A673 (cell line): ENCODE measurements around the gene TFF1. TPM values are rescaled to one million over a fixed set of nuclear protein-coding genes. Genes with fewer than 3 reads are reported as not detected.

Experiments
- BruUV-seq: library from RNA; stranded (reverse); fragments of 400-500 nt; replicated peaks from 2 replicates; lab custom pipeline; 2021; lab: Mats Ljungman, UMichigan
- CTCF ChIA-PET: fragments of 300-600 bp; sonication (Branson Sonifier 250); formaldehyde crosslinking; loops from one replicate; lab custom pipeline; 2022; ENCODE audit warnings: antibody characterized with exemption; lab: Charles Lee
- POLR2A ChIA-PET: fragments of 300-600 bp; sonication (Branson Sonifier 250); formaldehyde crosslinking; loops from one replicate; lab custom pipeline; 2022; ENCODE audit warnings: antibody characterized with exemption; ENCODE audit not compliant: low non-redundant PET; lab: Charles Lee
- DNase-seq: peaks from one replicate; pipeline ENCODE4 v3.0.0-alpha.2; 2015; ENCODE audit warnings: low spot score
- H3K27ac ChIP-seq: fragments of 200-600 bp; sonication (generic); 2 replicates; pipeline ENCODE4 v1.5.1; 2016; ENCODE audit warnings: mixed run types, low read depth, mild to moderate bottlenecking, mixed read lengths, antibody characterized with exemption, low read length; ENCODE audit not compliant: poor library complexity, severe bottlenecking
- H3K27me3 ChIP-seq: fragments of 200-600 bp; sonication (generic); replicated peaks from 2 replicates; pipeline ENCODE4 v1.6.1; 2017; ENCODE audit warnings: mixed run types, low read depth, mild to moderate bottlenecking, mixed read lengths, antibody characterized with exemption, low read length; ENCODE audit not compliant: insufficient read depth, poor library complexity
- H3K36me3 ChIP-seq: fragments of 200-600 bp; sonication (generic); 2 replicates; pipeline ENCODE4 v1.6.1; 2016; ENCODE audit warnings: mixed run types, mild to moderate bottlenecking, mixed read lengths, antibody characterized with exemption, low read length; ENCODE audit not compliant: insufficient read depth, poor library complexity, severe bottlenecking
- H3K4me1 ChIP-seq: fragments of 200-600 bp; sonication (generic); 2 replicates; pipeline ENCODE4 v1.6.1; 2017; ENCODE audit warnings: mixed run types, mild to moderate bottlenecking, mixed read lengths, antibody characterized with exemption, low read length; ENCODE audit not compliant: insufficient read depth, poor library complexity, severe bottlenecking
- H3K4me3 ChIP-seq: fragments of 200-600 bp; sonication (generic); 2 replicates; pipeline ENCODE4 v1.5.1; 2016; ENCODE audit warnings: low read depth, mixed run types, mild to moderate bottlenecking, mixed read lengths, low read length; ENCODE audit not compliant: poor library complexity, severe bottlenecking
- H3K9me3 ChIP-seq: fragments of 200-600 bp; sonication (generic); 2 replicates; pipeline ENCODE4 v1.6.1; 2016; ENCODE audit warnings: mixed run types, low read depth, mild to moderate bottlenecking, mixed read lengths, antibody characterized with exemption, low read length; ENCODE audit not compliant: poor library complexity, severe bottlenecking
- CTCF ChIP-seq: fragments of 300-800, 200-600 bp; sonication (generic); conservative IDR thresholded peaks from 2 replicates; pipeline ENCODE4 v1.5.1; 2017; ENCODE audit warnings: low read depth, mild to moderate bottlenecking, antibody characterized with exemption, low read length, moderate library complexity, mixed read lengths
- EZH2 ChIP-seq: fragments of 200-600 bp; sonication (generic); IDR thresholded peaks from 2 replicates; pipeline ENCODE4 v1.6.1; 2017; ENCODE audit warnings: borderline replicate concordance, low read depth, mild to moderate bottlenecking, mixed read lengths, antibody characterized with exemption, low read length; ENCODE audit not compliant: poor library complexity, severe bottlenecking
- intact Hi-C: fragments of 100-400 bp; cut with micrococcal nuclease; formaldehyde crosslinking; loops from one replicate; pipeline ENCODE4 v1.10.0; 2022; ENCODE audit not compliant: unreplicated experiment
- total RNA-seq: library from RNA; stranded (reverse); gene quantifications from 2 replicates; pipeline ENCODE4 v1.2.3, GENCODE V29; 2021

The TFF1 gene
- total RNA-seq, 1 experiment from 2014 or later = not detected

GRCh38 chr21:42396799-42397745 lies 30.7 kb upstream of the TFF1 start:
- Histone ChIP-seq H3K4me1 (peaks cover 4% of the 10 kb centered on the region), H3K27ac (no peak overlapping the region), H3K36me3 (no peaks in the 10 kb centered on the region), H3K27me3 (no peaks in the 10 kb centered on the region), H3K4me3 (no peak overlapping the region), H3K9me3 (peaks cover 4% of the 10 kb centered on the region)
- CTCF ChIA-PET = no interaction called here
- intact Hi-C loops = no loop called here
- POLR2A ChIA-PET = no interaction called here
- peak; percentile 18 for DNase-seq
- TF ChIP-seq CTCF (no peak), EZH2 (no peak)
- no TSS peak for BruUV-seq

GRCh38 chr21:42395905-42396651 lies 29.7 kb upstream of the TFF1 start, which contains the start of gene TMPRSS3:
Gene TMPRSS3, minus strand, starts transcription at chr21:42396052. Its CDS starts 635 bp downstream, at chr21:42395417.
- H3K27ac ChIP-seq = no peak within 1 kb of the TSS
- CTCF ChIA-PET = no interaction called here
- intact Hi-C loops = no loop called here
- H3K4me1 ChIP-seq = peaks cover 4% of the 10 kb centered on the region
- TF ChIP-seq EZH2 (no peak), CTCF (no peak)
- no peaks in the 10 kb centered on the region for H3K27me3 ChIP-seq
- H3K9me3 ChIP-seq = no peaks in the 10 kb centered on the region
- H3K4me3 ChIP-seq = no peak within 1 kb of the TSS
- DNase-seq = no peak
- POLR2A ChIA-PET = no interaction called here
- no TSS peak for BruUV-seq
- no peaks in the 10 kb centered on the region for H3K36me3 ChIP-seq

GRCh38 chr21:42395302-42395701 lies 29.0 kb upstream of the TFF1 start:
- Histone ChIP-seq H3K4me3 (no peak overlapping the region), H3K27ac (no peak overlapping the region), H3K4me1 (peaks cover 4% of the 10 kb centered on the region), H3K36me3 (no peaks in the 10 kb centered on the region), H3K9me3 (no peaks in the 10 kb centered on the region), H3K27me3 (no peaks in the 10 kb centered on the region)
- no TSS peak for BruUV-seq
- DNase-seq = no peak
- POLR2A ChIA-PET = no interaction called here
- no peak for TF ChIP-seq EZH2
- no peak for TF ChIP-seq CTCF
- CTCF ChIA-PET = no interaction called here
- intact Hi-C loops = no loop called here
